Measurements from ENCODE around the gene LNX1.

Gene LNX1

GRCh38 chr4:53531585-53532224 is 59.6 kb downstream of the LNX1 start:
- no peak overlapping the region for H3K4me3 ChIP-seq (ENCODE audit: control insufficient read depth, low read depth, low read length)
- DNase-seq (ENCODE audit: low read depth) = no peak
- TF ChIP-seq, protein P1, sequence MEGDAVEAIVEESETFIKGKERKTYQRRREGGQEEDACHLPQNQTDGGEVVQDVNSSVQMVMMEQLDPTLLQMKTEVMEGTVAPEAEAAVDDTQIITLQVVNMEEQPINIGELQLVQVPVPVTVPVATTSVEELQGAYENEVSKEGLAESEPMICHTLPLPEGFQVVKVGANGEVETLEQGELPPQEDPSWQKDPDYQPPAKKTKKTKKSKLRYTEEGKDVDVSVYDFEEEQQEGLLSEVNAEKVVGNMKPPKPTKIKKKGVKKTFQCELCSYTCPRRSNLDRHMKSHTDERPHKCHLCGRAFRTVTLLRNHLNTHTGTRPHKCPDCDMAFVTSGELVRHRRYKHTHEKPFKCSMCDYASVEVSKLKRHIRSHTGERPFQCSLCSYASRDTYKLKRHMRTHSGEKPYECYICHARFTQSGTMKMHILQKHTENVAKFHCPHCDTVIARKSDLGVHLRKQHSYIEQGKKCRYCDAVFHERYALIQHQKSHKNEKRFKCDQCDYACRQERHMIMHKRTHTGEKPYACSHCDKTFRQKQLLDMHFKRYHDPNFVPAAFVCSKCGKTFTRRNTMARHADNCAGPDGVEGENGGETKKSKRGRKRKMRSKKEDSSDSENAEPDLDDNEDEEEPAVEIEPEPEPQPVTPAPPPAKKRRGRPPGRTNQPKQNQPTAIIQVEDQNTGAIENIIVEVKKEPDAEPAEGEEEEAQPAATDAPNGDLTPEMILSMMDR (IDR thresholded peaks at IDR 0.05; ENCODE audit: control insufficient read depth, insufficient read depth, low read depth, low read length, missing control alignments) = no peak

DNA sequence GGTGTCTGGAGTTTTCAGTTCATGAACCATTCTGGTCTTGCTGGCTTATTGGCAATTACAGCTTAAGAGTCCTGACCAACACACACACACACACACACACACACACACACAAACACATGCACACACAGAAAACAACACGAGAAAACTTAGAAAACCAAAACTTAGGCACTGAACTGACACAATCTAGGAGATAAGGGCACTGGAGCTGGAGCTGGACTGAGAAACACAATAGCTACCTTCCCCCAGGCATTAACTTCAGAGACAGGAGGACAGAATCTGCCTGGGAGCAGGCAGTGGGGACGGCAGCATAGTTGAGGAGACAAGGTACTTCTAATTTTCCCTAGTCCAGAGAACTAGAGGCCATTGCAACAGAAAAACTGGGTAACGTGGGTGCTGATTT is 62.3 kb downstream of the LNX1 start:
- H3K4me3 ChIP-seq (ENCODE audit: control insufficient read depth, low read depth, low read length) = no peak overlapping the region
- TF ChIP-seq, protein P1 (IDR thresholded peaks at IDR 0.05; ENCODE audit: control insufficient read depth, insufficient read depth, low read depth, low read length, missing control alignments) = no peak
- DNase-seq (ENCODE audit: low read depth) = no peak

- TF ChIP-seq, protein P1 (IDR thresholded peaks at IDR 0.05; ENCODE audit: control insufficient read depth, insufficient read depth, low read depth, low read length, missing control alignments) = no peak
- H3K4me3 ChIP-seq (ENCODE audit: control insufficient read depth, low read depth, low read length) = no peak overlapping the region
- DNase-seq (ENCODE audit: low read depth) = no peak
Measured at GRCh38 chr4:53527930-53528329, 63.4 kb downstream of the LNX1 start.

DNA sequence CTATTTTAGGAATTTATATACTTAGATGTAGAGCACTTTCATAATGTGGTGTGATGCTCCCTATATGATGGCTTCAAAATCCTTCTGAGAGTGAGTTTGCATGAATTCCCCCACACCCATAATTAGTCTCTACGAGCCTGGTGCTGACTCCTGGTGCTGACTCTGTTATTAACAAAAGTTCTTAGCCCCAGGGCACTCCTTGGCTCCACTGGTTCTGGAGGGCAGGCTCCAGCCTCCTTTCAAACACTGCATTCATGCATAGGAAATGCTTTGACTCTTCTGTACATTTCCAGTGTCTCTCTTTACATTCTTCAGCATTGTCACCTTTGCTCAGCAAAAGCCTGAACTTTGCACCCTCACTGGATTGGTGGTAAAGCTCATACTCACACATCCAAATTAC is 64.0 kb downstream of the LNX1 start:
- no peak for DNase-seq (ENCODE audit: low read depth)
- TF ChIP-seq, protein P1 (IDR thresholded peaks at IDR 0.05; ENCODE audit: control insufficient read depth, insufficient read depth, low read depth, low read length, missing control alignments) = no peak
- H3K4me3 ChIP-seq (ENCODE audit: control insufficient read depth, low read depth, low read length) = no peak overlapping the region

DNA sequence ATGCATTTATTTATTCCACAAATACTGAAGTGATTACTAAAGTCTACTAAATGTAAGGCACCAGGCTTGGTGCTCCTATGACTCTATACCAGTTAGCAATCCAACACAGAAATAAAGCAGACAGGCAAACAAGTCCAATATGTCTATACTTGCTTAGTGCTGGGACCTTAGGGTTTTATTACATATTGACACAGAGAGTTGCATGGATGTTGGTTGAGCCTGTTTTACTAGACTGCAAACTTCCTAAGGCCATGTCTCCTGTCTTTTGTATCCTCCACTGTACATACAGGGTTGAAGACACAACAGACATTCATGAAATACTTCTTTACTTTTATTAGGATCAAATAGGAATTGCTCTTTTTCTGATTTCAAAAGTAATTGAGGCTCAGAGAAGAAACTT is 69.0 kb downstream of the LNX1 start:
- TF ChIP-seq, protein P1 (IDR thresholded peaks at IDR 0.05; ENCODE audit: control insufficient read depth, insufficient read depth, low read depth, low read length, missing control alignments) = no peak
- no peak overlapping the region for H3K4me3 ChIP-seq (ENCODE audit: control insufficient read depth, low read depth, low read length)
- no peak for DNase-seq (ENCODE audit: low read depth)

GRCh38 chr4:53520116-53520515 is 71.2 kb downstream of the LNX1 start:
- TF ChIP-seq, protein P1 (IDR thresholded peaks at IDR 0.05; ENCODE audit: control insufficient read depth, insufficient read depth, low read depth, low read length, missing control alignments) = no peak

More at GRCh38 chr4:53520116-53520515, 71.2 kb downstream of the LNX1 start:
- H3K4me3 ChIP-seq (ENCODE audit: control insufficient read depth, low read depth, low read length) = no peak overlapping the region
- no peak for DNase-seq (ENCODE audit: low read depth)

All from AG09309 (cell line).